ENCODE measurements around the gene EXOC4.

EXOC4 gene

DNA sequence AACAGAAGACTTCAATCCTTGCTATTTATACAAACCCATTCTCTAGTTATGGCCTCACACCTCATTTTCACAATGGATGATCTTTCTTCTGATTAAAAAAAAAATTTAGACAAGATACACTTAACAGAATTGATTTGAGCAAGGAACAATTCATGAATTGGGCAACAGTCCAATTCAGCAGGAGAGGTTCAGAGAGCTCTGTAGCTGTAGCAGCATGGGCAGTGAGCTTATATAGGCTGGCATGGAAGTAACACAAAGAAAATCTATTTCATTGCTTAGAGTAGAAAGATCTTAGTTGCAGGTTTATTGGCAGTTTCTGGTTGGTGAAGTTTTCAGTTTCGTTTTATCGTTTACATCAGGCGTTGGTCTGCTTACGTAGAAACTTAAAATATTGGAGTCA is 851.3 kb downstream of the EXOC4 start:
- DNase-seq = no peak

DNA sequence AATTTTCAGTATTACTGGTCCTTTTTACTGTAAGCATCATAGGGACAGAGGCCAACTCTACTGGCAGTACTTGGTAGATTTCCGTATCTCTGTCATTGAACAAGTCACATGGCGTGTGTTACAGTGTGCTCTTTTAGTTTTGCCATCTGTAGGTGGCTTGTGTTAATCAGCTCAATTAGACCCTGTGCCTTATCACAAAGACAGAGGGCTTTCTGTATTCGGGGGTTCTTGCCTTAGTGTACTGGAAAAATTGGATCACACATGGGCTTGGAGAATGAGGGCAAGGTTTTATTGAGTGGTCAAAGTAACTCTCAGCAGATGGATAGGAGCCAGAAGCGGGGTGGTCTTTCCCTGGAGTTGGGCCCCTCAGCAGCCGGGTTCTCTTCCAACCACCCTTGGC is 853.0 kb downstream of the EXOC4 start:
- no peak for DNase-seq

DNA sequence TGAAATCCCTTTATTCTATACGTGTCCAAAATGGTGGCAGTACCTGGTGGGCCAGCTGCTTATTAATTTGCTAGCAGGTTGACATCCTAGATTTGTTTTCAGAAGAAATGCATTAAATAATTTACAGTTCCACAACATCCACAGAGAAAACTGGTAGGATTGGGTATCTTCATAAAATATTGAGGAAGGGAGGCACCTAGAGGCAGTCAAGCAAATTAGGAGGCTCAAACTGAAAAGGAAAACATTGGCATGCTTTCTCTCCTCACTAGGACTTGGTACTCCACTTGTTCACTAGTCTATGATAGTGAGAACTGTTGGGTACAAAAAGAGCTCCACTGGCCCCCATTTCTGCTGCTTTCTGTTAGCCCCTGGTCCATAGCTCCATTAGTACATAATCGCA is 855.9 kb downstream of the EXOC4 start:
- no peak for DNase-seq

DNA sequence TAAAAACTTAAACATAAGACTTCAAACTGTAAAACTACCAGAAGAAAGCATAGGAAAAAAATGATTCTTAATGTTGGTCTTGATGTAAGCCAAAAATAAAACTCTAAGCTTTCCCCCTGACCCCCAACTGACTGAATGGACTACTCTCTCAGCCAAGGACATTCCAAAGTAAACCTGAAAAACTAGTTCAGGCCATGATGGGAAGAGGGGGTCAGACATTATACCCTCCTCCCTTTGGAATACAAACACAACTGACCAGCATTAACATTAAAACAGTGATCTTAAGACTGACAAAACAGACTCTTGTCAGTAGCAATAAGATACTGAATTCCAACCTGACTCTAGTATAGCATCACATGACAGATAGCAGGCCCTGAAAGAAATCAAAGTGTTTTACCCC is 860.8 kb downstream of the EXOC4 start:
- no peak for DNase-seq

DNA sequence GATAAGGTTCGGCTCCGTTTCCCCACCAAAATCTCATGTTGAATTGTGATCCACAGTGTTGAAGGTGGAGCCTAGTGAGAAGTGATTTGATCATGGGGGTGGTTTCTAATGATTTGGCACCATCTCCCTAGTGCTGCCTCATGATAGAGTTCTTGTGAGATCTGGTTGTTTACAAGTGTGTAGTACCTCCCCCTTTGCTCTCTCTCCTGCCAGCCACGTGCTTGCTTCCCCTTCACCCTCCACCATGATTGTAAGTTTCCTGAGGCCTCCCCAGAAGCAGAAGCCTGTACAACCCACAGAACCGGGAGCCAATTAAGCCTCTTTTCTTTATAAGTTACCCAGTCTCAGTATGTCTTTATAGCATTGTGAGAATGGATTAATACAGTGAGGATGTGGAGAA is 862.1 kb downstream of the EXOC4 start:
- DNase-seq = no peak

Measured in SHP77 (cell line).